Stimulated activated CD8-positive, alpha-beta memory T cell treated with anti-CD3 and anti-CD28 coated beads, Interleukin-7, amount 100 ng/mL, for 1 hour (primary cell): Measurements from ENCODE around the gene PHLDB3.
"Not testable (repeated sequence)": the region's sequence is repeated elsewhere in the genome, so short reads cannot be mapped to it uniquely, and the experiment has no call there.

ENCODE experiments used
- DNase-seq, 2 donors: peaks; one replicate each; pipeline ENCODE4 v3.0.0-alpha.2; 2020; ENCODE audit warnings: low read depth in 2 of 2

Gene PHLDB3

DNA sequence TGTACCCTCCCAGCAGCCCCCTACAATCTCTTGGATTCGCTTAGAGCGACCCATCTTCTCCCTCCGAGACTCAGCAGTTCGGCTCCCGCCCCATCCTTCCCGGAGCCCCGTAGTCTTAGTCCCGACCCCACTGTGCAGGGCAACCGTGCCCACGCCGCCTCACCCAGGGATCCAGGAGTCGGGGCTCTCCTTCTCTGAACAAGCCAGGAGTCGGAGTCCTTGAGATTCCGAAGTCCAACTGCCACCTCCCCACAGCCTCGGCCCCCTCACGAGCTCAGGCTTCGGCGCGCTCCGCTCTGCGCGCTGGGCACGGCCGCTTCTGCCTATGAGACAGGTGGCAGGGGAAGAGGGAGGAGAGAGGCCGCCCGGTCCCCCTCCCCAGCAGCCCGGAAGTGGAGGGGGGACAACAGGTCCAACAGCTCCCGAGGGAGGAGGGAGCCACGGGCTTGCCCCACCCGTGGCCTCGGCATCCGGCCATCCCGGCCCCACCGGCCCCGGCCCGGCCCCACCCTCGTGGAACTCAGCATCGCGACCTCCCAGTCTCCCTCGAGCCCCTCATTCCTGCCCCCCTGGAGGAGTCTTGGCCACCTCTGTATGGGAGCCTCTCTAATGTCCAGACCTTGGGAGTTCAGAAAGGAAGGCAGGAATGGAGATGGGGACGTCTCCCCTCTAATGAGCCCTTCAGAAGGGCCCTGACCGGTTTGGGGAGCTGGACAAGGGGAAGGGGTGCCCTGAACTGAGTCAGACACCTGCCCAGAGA, at the start of gene PHLDB3:
Gene PHLDB3 (minus strand): TSS at position 321 of the 760 bp plus-strand sequence. CDS start 628 bp downstream, outside the sequence.
- DNase-seq = peak in 1 of 2 donors; percentile 27

DNA sequence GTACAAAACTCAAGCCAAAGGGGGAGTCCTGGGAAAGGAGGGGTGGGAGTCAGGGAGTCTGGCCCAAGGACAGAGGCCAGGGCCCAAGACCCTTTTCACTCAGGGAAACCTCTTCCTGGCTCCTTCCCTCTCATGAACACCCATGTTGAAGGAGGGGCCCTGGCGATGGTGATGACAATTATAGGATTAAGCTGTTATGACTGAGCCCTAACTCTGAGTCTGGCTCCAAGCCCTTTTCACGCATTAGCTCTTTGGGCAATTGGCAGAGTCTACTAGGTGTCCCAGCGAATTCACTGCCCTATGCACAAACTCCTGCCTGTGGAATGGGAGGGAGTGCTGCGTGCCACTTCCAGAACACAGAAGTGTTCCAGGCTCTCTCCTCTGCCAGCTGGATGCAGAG, 49.1 kb upstream of the PHLDB3 start:
- no peak for DNase-seq

DNA sequence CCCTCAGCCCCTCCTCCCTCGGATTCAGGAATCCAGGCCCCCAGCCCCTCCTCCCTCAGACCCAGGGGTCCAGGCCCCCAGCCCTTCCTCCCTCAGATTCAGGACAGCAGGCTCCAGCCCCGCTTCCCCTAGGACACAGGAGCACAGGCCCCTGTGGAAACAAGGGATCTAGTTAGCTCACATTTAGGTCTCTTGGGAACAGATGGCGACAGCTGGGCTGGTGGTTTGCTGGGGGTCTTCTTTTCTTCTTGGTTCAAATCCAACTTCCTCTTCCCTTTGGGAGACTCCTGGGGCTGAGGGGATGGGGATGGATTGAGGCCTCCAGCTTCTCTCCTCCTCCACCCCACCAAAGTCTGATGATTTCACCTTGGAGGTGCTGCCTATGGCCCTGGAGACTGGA, 48.1 kb upstream of the PHLDB3 start:
- no peak for DNase-seq

DNA sequence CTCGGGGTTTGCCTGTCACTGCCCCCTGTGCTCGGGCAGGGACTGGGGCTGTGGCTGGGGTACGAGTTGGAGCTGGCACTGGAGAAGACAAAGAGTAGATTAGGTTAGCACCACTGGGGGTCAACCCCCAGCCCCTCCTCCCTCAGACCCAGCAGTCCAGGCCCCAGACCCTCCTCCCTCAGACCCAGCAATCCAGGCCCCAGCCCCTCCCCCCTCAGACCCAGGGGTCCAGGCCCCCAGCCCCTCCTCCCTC, 47.6 kb upstream of the PHLDB3 start:
- DNase-seq = no peak

DNA sequence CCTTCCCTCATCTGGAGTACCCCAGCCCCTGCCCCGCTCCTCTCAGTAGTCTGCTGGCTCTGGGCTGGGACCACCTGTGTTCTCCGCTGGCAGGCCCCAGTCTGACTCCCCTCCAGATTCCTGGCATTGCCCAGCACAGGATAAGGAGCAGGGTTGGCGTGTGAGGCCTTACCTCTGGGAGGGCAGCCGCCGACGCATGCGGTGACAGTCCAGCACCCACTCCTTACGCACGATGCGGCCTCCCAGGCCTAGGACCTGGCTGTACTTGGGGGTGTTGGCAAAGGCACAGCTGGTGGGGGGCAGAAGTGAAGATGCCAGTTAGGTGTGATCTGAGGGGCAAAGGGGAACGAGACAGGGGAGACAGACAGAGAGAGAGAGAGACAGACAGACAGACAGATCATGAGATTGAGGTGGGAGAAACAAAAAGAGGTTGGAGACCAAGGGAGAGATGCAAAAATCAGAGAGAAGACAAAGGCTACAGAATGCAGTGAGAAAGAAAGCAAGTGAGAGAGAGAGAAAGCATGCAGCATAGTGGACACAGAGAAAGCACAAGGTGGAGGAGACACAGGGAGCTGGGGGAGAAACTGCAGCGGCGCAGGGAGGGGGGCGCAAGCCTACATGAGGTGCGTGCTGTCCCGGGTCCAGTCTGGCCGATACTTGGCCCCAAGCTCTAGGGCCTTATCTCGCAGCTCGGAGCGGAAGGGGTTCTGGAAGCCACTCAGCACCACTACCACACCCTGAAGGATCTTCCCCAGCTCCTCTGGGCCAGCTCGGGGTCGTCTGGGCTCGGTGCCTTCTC, 47.1 kb upstream of the PHLDB3 start:
- no peak for DNase-seq

DNA sequence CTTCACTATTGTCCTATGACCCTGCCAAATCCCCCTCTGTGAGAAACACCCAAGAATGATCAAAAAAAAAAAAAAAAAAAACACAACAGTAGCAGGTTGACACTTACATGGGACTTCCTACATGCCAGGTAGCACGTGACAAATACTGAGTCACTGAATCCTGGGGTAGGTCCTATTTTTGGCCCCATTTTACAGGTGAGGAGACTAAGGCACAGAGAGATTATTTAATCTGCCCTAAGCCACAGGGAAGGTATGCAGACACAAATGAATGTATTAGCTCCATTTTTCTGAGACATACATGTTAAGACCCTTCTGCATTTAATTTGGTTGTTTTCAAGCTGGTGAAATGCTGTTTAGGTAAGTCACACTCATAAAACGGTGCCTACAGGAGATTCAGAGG, 44.2 kb upstream of the PHLDB3 start:
- no peak for DNase-seq

DNA sequence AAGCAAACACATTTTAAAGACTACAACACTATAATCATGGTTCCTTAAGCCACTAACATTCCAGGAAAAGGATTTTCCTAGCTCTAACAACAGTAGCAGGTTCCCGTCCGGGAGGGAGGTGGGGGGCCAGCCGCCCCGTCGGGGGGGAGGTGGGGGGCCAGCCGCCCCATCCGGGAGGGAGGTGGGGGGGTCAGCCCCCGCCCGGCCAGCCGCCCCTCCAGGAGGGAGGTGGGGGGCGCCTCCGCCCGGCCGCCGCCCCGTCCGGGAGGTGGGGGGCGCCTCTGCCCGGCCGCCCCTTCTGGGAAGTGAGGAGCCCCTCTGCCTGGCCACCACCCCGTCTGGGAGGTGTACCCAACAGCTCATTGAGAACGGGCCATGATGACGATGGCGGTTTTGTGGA, 43.4 kb upstream of the PHLDB3 start:
- DNase-seq = not testable (repeated sequence)

DNA sequence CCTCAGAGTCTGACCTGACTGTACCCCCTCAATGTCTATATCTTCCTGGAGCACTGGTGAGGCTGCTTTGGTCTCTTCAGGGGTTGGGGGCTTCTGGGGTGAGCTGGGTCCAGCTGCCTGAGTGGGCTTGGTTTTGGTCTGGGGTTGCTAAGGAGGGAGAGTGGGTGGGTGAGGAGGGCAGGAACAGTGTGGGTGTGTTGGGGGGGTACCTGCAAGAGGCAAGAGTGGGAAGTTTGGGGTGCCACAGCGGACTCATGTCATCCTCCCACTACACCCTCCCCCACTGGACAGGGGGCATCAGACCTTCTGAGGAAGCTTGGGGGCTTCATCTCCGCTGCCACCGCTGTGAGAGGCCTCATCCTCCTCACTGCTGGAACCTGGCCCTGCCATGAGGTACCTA, 42.0 kb upstream of the PHLDB3 start:
- no peak for DNase-seq

DNA sequence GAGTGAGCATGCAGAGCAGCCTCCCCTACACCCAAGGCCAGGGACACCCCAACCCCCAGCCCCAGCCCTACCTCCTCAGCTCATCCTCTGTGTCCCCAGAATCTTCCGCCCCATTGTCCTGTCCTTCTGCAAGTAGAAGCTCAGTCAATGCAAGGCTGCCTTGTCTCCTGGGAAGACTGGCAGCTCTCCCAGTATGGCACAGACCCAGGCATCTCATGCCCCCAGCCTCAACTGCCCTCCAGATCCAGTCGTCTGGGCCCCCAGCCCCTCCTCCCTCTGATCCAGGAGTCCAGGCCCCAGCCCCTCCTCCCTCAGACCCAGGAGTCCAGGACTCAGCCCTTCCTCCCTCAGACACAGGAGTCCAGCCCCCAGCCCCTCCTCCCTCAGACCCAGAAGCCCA, 41.4 kb upstream of the PHLDB3 start:
- DNase-seq = no peak

DNA sequence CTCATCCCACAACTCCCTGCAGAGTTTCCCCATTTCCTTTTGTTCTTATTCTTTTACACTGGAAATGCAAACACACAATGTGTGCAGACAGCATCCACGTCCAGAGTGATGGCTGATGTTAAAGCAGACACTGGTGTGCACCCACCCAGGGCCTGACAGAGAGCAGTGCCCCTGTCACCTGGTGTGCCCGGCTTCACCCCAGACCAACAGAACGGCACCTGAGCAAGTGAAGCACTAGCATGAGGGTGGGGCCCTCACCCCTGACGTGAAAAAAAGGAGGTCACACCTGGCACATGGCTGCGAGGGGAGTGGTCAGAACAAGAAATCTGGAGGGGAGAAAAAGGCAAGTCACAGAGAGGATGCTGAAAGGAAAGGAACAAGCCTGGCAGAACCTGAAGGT, 40.7 kb upstream of the PHLDB3 start:
- DNase-seq = no peak

DNA sequence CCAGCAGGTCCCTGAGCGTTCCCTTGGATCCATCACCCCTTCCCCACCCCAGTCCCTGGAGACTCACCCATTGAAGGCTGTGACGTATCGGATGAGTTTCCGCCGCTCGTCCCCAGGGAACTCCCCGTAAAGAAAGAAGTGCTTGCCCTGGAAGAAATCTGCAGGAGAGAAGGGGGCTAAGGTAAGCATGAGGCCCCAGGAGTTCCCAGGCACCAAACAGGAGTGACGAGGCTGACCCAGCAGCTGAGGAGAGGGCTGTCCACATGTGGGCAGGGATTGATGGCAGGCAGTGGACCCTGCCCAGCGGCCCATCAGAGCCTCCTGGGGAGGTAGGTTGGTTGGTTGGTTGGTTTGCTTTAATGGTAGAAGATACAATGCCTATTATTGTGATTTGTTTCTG, 39.5 kb upstream of the PHLDB3 start:
- no peak for DNase-seq

DNA sequence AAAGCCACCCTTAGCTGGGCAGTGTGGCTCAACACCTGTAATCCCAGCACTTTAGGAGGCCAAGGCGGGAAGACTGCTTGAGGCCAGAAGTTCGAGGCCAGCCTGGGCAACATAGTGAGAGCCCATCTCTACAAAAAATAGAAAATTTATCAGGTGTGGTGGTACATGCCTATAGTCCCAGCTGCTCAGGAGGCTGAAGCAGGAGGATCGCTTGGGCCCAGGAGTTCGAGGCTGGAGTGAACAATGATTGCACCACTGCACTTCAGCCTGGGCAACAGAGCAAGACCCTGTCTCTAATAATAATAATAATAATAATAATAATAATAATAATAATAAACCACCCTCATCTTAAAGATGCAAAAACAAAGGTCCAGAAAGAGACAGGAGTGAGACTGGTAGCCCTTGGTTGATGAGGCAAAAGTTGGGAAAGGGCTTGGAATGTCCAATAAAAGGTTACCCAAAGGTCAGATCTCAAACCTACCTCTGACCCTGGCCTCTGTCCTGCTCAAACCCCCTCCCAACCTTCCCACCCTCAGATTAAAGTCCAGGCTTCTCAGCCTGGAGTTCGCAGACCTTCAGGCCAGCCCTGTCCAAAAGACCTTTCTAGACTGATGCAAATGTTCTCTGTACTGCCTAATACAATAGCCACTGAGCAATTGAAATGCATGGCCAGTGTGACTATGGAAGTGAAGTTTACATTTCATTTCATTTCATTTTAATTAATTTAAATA, 37.5 kb upstream of the PHLDB3 start:
- DNase-seq = no peak

DNA sequence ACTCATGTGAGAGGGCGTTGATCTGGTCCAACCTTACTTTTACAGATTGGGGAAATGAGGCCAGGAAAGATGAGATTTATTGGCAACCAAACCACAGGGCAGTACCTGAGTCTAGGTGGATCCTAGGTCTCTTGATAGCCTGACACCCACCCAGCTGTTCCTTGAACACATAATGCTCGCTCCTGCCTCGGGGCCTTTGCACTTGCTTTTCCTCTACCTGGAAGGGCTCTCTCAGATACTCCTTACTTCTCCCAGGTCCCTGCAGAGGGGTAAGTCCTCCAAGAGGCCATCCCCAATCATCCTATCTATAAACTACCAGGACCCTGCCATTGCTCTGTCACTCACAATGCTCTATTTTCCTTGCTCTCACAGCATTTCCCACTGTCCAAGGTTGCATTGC, 35.8 kb upstream of the PHLDB3 start:
- DNase-seq = no peak

DNA sequence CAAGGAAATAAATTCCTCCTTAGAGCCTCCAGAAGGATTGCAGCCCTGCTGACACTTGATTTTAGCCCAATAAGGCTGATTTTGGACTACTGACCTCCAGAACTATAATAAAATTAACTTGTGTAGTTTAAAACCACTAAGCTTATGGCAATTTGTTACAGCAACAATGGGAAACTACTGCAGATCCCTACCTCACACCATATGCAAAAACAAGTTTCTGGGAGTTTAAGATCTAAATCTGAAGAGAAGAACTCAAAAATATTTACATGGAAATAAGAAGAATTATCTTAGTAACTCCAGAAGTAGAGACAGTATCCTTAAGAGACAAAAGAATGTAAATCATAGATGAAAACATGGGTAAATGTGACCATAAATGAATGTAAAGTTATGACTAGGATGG, 34.4 kb upstream of the PHLDB3 start:
- DNase-seq = no peak

DNA sequence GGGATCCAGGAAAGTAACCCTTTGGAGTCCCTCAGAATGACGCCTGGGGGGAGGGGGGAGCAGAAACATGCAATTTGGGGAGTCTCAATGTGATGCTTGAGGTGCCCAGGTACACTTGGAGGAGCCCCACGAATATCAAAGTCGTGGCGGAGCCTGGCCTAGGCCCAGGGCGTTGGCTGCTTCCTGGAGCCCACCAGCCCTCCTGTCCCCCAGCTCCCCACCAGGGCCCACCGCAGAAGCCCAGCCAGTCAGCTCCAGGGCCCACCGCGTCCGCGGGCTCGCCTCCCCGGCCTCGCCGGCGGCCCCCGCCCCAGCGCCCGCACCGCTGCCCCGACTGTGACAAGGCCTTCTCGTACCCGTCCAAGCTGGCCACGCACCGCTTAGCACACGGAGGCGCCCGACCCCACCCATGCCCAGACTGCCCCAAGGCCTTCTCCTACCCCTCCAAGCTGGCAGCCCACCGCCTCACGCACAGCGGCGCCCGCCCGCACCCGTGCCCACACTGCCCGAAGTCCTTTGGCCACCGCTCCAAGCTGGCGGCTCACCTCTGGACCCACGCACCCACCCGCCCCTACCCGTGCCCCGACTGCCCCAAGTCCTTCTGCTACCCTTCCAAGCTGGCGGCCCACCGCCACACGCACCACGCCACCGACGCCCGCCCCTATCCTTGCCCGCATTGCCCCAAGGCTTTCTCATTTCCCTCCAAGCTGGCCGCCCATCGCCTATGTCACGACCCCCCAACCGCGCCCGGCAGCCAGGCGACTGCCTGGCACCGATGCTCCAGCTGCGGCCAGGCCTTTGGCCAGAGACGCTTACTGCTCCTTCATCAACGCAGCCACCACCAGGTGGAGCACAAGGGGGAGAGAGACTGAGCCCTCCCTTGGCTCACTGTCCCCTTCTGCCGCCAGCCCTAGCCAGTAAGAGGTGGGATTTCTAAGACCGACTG, 30.5 kb upstream of the PHLDB3 start:
- DNase-seq = no peak

DNA sequence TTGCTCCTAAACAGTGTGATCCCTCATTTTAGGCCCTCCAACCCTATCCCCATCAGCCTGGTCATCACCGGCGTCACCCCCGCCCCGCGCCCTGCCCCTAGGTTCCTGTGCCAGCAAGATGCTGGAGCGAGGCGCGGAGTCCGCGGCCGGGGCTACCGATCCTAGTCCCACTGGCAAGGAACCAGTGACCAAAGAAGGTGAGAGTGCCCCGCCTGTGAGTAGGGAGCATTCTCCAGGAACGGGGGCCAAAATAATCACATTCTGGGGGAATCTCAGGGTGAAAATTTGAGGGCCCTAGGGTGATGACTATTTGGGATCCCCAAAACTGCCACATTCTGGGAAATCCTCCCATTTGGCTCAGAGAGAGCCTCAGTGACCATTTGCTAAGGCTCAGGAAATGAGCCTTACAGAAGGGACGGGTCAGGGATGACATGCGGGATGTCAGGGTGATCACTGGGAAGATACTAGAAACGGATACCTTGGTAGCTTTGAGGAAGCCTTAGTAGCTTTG, 29.8 kb upstream of the PHLDB3 start:
- DNase-seq = no peak

DNA sequence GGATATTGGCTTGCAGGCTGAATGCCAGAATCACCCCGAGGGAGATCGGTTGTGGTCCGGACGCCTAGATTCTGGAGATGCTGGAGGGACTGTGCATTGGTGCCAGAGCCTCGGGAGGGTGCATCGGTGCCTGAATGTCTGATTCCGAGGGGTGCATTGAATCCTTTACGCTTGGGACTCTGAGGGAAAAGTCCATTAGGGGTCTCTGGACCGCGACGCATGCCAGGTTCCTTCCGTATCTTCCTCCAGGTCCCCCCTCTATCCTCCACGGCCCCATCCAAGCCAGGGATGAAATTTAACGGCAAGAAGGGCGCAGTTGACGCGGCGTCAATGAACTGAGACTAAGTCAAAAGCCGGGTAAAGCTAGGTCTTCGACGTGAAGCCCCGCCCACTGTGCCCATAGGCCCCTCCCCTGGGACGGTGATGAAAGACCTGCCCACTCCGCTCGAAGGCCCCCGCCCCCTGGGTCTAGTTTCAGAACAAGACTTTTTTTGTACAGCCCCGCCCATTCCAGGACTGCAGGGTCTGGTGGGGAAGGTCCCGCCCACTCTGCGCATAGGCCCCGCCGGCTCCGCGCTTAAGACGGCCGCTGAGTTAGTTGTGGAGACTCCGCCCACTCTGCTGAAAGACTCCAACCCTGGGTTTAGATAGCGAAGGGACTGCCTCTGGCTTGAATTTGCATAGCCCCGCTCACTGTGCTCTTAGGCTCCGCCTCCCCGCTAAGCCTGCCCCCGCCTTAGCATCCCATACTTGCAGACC, 29.2 kb upstream of the PHLDB3 start:
- DNase-seq = peak; percentile 76 to 85

DNA sequence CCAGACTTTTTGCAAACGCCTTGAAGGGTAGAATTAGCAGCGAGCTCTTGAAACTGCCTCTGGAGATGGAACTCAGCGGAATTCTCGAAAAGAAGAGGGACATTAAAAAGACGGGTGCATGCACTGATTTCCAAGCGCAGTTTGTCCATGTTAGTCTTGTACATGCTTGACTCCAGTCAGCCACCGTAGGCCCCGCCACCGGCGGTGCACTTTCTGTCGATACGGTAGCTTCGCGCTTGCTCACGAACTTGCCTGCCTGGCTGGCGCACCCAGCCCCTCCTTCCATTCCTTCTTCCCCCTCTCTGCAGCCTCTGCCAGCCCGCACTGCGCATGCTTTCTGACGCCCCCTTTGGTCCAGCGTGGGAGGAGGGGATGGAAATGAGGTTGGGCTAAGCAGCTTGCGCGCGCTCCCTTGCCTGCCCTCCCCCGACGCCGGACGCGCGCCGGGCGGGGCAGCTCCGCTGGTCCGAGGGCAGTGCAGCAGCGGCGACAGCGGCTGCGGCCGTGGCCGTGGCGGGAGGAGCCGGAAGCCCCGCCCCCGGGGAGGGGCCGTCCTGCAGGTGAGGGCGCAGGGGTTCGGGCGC, 28.5 kb upstream of the PHLDB3 start, which contains the start of gene ZNF575:
Gene ZNF575 (plus strand): TSS at position 227 of the 584 bp plus-strand sequence. CDS start 1,235 bp downstream, outside the sequence.
- DNase-seq = peak; percentile 60 to 64

DNA sequence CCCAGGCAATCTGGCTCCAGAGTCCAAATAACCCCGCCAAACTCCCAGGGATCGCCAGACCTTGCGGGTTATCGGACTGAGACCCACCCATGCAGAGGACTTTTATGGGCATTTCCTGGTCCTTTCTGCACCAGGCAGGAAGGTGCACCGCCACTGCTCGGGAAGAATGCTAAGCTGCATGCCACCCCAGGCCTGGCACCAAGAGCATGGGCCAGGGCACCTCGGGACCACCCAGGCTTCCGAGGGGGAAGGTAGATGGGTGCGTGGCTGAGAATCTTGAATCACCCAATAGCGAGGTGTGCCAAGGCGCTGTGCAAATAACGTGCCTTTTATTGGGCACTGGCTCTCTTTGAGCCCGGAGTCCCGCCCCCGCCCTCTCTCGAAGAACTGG, 28.0 kb upstream of the PHLDB3 start:
- DNase-seq = no peak
